ENCODE results near the gene ZBTB43. TPM values are rescaled to one million over a fixed set of nuclear protein-coding genes. Genes with fewer than 3 reads are reported as not detected.

Gene ZBTB43
- total and polyA plus RNA-seq, 10 donors, result 1.4 to 19.2 (median 14.1) TPM

DNA sequence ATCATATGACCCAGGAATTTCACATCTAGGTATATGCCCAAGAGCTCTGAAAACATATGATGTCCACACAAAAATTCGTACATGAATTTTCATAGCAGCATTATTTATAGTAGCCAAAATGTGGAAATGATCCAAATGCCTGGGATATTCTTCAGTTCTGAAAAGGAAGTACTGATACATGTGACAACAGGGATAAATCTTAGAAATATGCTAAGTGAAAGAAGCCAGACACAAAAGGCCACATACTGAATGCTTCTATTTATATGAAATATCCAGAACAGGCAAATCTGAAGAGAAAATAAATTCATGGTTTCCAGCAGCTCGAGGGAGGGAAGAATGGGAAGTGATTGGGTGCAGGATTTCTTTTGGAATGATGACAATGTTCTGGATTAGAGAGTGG is 16.8 kb upstream of the ZBTB43 start:
- TF ChIP-seq POLR2AphosphoS5 (IDR thresholded peaks at IDR 0.05) (no peak), POLR2A (IDR thresholded peaks at IDR 0.05) (no peak)
- TF ChIP-seq, protein P1, sequence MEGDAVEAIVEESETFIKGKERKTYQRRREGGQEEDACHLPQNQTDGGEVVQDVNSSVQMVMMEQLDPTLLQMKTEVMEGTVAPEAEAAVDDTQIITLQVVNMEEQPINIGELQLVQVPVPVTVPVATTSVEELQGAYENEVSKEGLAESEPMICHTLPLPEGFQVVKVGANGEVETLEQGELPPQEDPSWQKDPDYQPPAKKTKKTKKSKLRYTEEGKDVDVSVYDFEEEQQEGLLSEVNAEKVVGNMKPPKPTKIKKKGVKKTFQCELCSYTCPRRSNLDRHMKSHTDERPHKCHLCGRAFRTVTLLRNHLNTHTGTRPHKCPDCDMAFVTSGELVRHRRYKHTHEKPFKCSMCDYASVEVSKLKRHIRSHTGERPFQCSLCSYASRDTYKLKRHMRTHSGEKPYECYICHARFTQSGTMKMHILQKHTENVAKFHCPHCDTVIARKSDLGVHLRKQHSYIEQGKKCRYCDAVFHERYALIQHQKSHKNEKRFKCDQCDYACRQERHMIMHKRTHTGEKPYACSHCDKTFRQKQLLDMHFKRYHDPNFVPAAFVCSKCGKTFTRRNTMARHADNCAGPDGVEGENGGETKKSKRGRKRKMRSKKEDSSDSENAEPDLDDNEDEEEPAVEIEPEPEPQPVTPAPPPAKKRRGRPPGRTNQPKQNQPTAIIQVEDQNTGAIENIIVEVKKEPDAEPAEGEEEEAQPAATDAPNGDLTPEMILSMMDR (IDR thresholded peaks at IDR 0.05 in 8 of 11, conservative IDR thresholded peaks at IDR 0.05 in 3 of 11), result no peak
- Histone ChIP-seq H3K9me3 (no peaks in the 10 kb centered on the region), H3K36me3 (no peaks in the 10 kb centered on the region), H3K27me3 (replicated peaks in 1 of 7) (peaks cover 0 to 60% (median 0%) of the 10 kb centered on the region in 7 donors), H3K4me1 (no peaks in the 10 kb centered on the region), H3K4me3 (no peak overlapping the region), H3K27ac (no peak overlapping the region)
- no peak for DNase-seq
- intact Hi-C loops (cut with DNase I; ENCODE audit: low total_unique reads), result loop anchor here (10.0 kb wide), 1 partner anchor 183 kb away; no protein-coding TSS in a partner anchor
- 21 to 40% (median 32%) methylated on average over 2 of the region's 2 CpGs for WGBS, 5 donors

- Histone ChIP-seq H3K36me3 (no peaks in the 10 kb centered on the region), H3K9me3 (no peaks in the 10 kb centered on the region), H3K4me3 (no peak overlapping the region), H3K27me3 (replicated peaks in 1 of 7) (peaks cover 0 to 63% (median 0%) of the 10 kb centered on the region in 7 donors), H3K27ac (no peak overlapping the region), H3K4me1 (no peaks in the 10 kb centered on the region)
- intact Hi-C loops (cut with DNase I; ENCODE audit: low total_unique reads), result loop anchor here (10.0 kb wide), 1 partner anchor 184 kb away; no protein-coding TSS in a partner anchor
- TF ChIP-seq POLR2AphosphoS5 (IDR thresholded peaks at IDR 0.05), result no peak
- no peak for TF ChIP-seq POLR2A (IDR thresholded peaks at IDR 0.05)
- TF ChIP-seq, protein P1 (IDR thresholded peaks at IDR 0.05 in 8 of 11, conservative IDR thresholded peaks at IDR 0.05 in 3 of 11), result no peak
- no peak for DNase-seq
- 64 to 73% (median 69%) methylated on average over 9 of the region's 9 CpGs for WGBS, 5 donors
These were observed 16.0 kb upstream of the ZBTB43 start for GRCh38 chr9:126788634-126789349.

DNA sequence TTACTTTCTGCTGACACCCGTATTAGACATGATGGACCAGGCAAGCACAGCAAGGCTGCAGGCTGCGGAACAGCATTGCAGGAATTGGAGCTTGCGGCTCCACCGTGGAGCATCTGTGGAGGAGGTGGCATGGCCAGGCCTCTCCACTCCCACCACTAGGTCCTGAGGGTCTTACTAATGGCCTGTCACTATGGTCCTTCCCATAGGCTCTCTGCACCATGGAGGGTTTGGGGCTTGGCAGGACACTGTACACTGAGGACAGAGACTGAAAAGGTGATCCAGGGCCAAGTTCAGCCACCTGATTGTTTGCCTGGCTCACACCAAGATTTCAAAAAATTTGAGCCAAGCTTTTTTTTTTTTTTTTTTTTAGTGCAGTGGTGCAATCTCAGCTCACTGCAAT is 14.3 kb upstream of the ZBTB43 start:
- DNase-seq, result no peak
- TF ChIP-seq POLR2AphosphoS5 (IDR thresholded peaks at IDR 0.05) (no peak), POLR2A (IDR thresholded peaks at IDR 0.05) (no peak)
- TF ChIP-seq, protein P1 (IDR thresholded peaks at IDR 0.05 in 8 of 11, conservative IDR thresholded peaks at IDR 0.05 in 3 of 11), result no peak
- Histone ChIP-seq H3K36me3 (no peaks in the 10 kb centered on the region), H3K27me3 (replicated peaks in 1 of 7) (peaks cover 0 to 69% (median 0%) of the 10 kb centered on the region in 7 donors), H3K9me3 (peaks cover 0 to 3% (median under 1%) of the 10 kb centered on the region in 8 donors), H3K4me1 (no peaks in the 10 kb centered on the region), H3K4me3 (no peak overlapping the region), H3K27ac (no peak overlapping the region)
- WGBS, 5 donors, result 88 to 96% (median 89%) methylated on average over 4 of the region's 4 CpGs
- intact Hi-C loops (cut with DNase I; ENCODE audit: low total_unique reads), result no loop called here

GRCh38 chr9:126791406-126792230 is 13.2 kb upstream of the ZBTB43 start:
- TF ChIP-seq POLR2AphosphoS5 (IDR thresholded peaks at IDR 0.05) (no peak), POLR2A (IDR thresholded peaks at IDR 0.05) (no peak)
- TF ChIP-seq, protein P1 (IDR thresholded peaks at IDR 0.05 in 8 of 11, conservative IDR thresholded peaks at IDR 0.05 in 3 of 11), result no peak
- 53 to 60% (median 54%) methylated on average over 9 of the region's 9 CpGs for WGBS, 5 donors

More at GRCh38 chr9:126791406-126792230, 13.2 kb upstream of the ZBTB43 start:
- H3K9me3 ChIP-seq, result peaks cover 0 to 13% (median 9%) of the 10 kb centered on the region in 8 donors
- peaks cover 0 to 61% (median 0%) of the 10 kb centered on the region in 7 donors for H3K27me3 ChIP-seq (replicated peaks in 1 of 7)
- H3K27ac ChIP-seq, result peak overlapping the region in 1 of 8 donors; percentile 36
- H3K4me3 ChIP-seq, result no peak overlapping the region
- intact Hi-C loops (cut with DNase I; ENCODE audit: low total_unique reads), result no loop called here
- no peak for DNase-seq
- no peaks in the 10 kb centered on the region for H3K4me1 ChIP-seq
- no peaks in the 10 kb centered on the region for H3K36me3 ChIP-seq

All from spleen (tissue), 11 donors.